Mammary epithelial cell (primary cell): ENCODE data around the gene LGR6.

ENCODE experiments used
- CTCF ChIP-seq, 2 donors: IDR thresholded peaks in 1 of 2; conservative IDR thresholded peaks in 1 of 2; 2 replicates each; pipeline ENCODE4 v1.5.1; 2011 to 2012; ENCODE audit warnings: inconsistent platforms in 2 of 2, low read length in 2 of 2, mild to moderate bottlenecking in 2 of 2, control low read depth in 1 of 2, low read depth in 1 of 2; ENCODE audit not compliant: insufficient read depth in 1 of 2; ENCODE audit errors: extremely low read depth in 1 of 2
- EZH2 ChIP-seq: IDR thresholded peaks from 2 replicates; pipeline ENCODE4 v1.6.1; 2012; ENCODE audit warnings: low read length, inconsistent platforms, borderline replicate concordance

DNA sequence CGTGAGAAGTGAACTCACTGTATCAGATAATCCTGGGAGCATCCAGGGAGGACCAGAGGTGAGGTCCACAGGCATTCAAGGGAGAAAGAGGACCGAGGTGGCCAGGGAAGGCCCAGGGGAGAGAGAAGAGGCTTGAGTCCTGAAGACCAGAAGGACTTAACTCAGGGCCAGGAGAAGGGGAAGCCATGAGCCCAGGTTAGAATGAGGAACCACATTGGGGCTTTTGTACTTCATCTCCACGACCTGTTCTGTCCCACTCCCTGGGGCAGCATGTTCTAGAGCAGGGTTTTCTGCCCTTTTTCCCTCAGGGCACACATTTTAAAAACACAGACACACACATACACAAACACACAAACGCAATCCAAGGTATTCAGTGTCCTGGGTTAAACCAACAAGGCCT, 8.4 kb downstream of the LGR6 start:
- TF ChIP-seq CTCF (conservative IDR thresholded peaks at IDR 0.05 in 1 of 2, IDR thresholded peaks at IDR 0.05 in 1 of 2; ENCODE audit: extremely low read depth in 1 of 2, insufficient read depth in 1 of 2, low read depth in 1 of 2, low read length in 2 of 2), result no peak
- no peak for TF ChIP-seq EZH2
